Astrocyte (in vitro differentiated cells and primary cell): Measurements from ENCODE around the gene LINGO3. TPM values are rescaled to one million over a fixed set of nuclear protein-coding genes. Genes with fewer than 3 reads are reported as not detected.

Experiments
- DNase-seq: peaks from one replicate; pipeline ENCODE4 v3.0.0-alpha.2; 2010; ENCODE audit warnings: low read depth
- FAIRE-seq: peaks from 2 replicates; lab custom pipeline; 2011; peaks lifted over from hg19 to GRCh38; lab: Jason Lieb, UNC
- H2AFZ ChIP-seq: 2 replicates; pipeline ENCODE4 v1.6.0; 2012; ENCODE audit warnings: low read depth, low read length, inconsistent platforms
- H3K27ac ChIP-seq: 2 replicates; pipeline ENCODE4 v1.5.1; 2011; ENCODE audit warnings: low read depth, low read length, inconsistent platforms
- H3K27me3 ChIP-seq: 2 replicates; pipeline ENCODE4 v1.6.0; 2011; ENCODE audit warnings: low read length, inconsistent platforms; ENCODE audit not compliant: insufficient read depth
- H3K36me3 ChIP-seq: 2 replicates; pipeline ENCODE4 v1.5.1; 2011; ENCODE audit warnings: low read length, inconsistent platforms; ENCODE audit not compliant: insufficient read depth
- H3K4me1 ChIP-seq: 2 replicates; pipeline ENCODE4 v1.5.1; 2011; ENCODE audit warnings: low read length, inconsistent platforms; ENCODE audit not compliant: insufficient read depth
- H3K4me2 ChIP-seq: 2 replicates; pipeline ENCODE4 v1.6.0; 2012; ENCODE audit warnings: low read length, inconsistent platforms
- H3K4me3 ChIP-seq: 2 replicates; pipeline ENCODE4 v1.5.1; 2011; ENCODE audit warnings: low read depth, mild to moderate bottlenecking, low read length, inconsistent platforms; ENCODE audit not compliant: insufficient read depth
- H3K79me2 ChIP-seq: 2 replicates; pipeline ENCODE4 v1.6.0; 2012; ENCODE audit warnings: mild to moderate bottlenecking, low read length, inconsistent platforms; ENCODE audit not compliant: insufficient read depth
- H3K9ac ChIP-seq: 2 replicates; pipeline ENCODE4 v1.6.0; 2012; ENCODE audit warnings: mild to moderate bottlenecking, low read length, inconsistent platforms
- H3K9me3 ChIP-seq: 2 replicates; pipeline ENCODE4 v1.5.1; 2012; ENCODE audit warnings: low read depth, mild to moderate bottlenecking, low read length, inconsistent platforms; ENCODE audit not compliant: insufficient read depth
- H4K20me1 ChIP-seq: 2 replicates; pipeline ENCODE4 v1.6.0; 2012; ENCODE audit warnings: low read length, inconsistent platforms; ENCODE audit not compliant: insufficient read depth
- H3K27ac Mint-ChIP-seq: one replicate; pipeline ENCODE4 v1.8.0; 2021; ENCODE audit warnings: mild to moderate bottlenecking, mixed read lengths; ENCODE audit not compliant: unreplicated experiment
- H3K27me3 Mint-ChIP-seq: one replicate; pipeline ENCODE4 v1.8.0; 2021; ENCODE audit warnings: low read depth, mixed read lengths; ENCODE audit not compliant: unreplicated experiment
- H3K36me3 Mint-ChIP-seq: one replicate; pipeline ENCODE4 v1.8.0; 2021; ENCODE audit warnings: low read depth, mixed read lengths; ENCODE audit not compliant: unreplicated experiment
- H3K4me1 Mint-ChIP-seq: one replicate; pipeline ENCODE4 v1.8.0; 2021; ENCODE audit warnings: low read depth, mixed read lengths; ENCODE audit not compliant: unreplicated experiment
- H3K4me3 Mint-ChIP-seq: one replicate; pipeline ENCODE4 v1.8.0; 2021; ENCODE audit warnings: mild to moderate bottlenecking, moderate library complexity, mixed read lengths; ENCODE audit not compliant: unreplicated experiment
- H3K9me3 Mint-ChIP-seq: one replicate; pipeline ENCODE4 v1.8.0; 2021; ENCODE audit warnings: mild to moderate bottlenecking, mixed read lengths; ENCODE audit not compliant: unreplicated experiment
- CTCF ChIP-seq: IDR thresholded peaks from 2 replicates; pipeline ENCODE4 v1.5.1; 2011; ENCODE audit warnings: low read depth, mild to moderate bottlenecking, inconsistent platforms, low read length, moderate library complexity; ENCODE audit not compliant: insufficient read depth
- EZH2 ChIP-seq: IDR thresholded peaks from 2 replicates; pipeline ENCODE4 v1.6.1; 2012; ENCODE audit warnings: mild to moderate bottlenecking, low read length, inconsistent platforms; ENCODE audit not compliant: insufficient read depth
- total RNA-seq: library from RNA; stranded (reverse); gene quantifications from 2 replicates; pipeline ENCODE4 v1.2.1, GENCODE V29; 2021

Gene LINGO3
- total RNA-seq, 1 donor from 2014 or later = not detected

GRCh38 chr19:2274931-2275535 lies 32.9 kb downstream of the LINGO3 start:
- peaks cover 3% of the 10 kb centered on the region for H3K36me3 ChIP-seq
- no peaks in the 10 kb centered on the region for H3K9me3 ChIP-seq
- DNase-seq (peak; percentile 37), FAIRE-seq (no peak)
- H3K4me1 ChIP-seq = peaks cover 25% of the 10 kb centered on the region
- Mint-ChIP-seq H3K27me3 (no peaks in the 10 kb centered on the region), H3K4me3 (peak overlapping the region; percentile 75), H3K9me3 (no peaks in the 10 kb centered on the region), H3K27ac (peak overlapping the region; percentile 77), H3K36me3 (peaks cover 15% of the 10 kb centered on the region), H3K4me1 (peaks cover 14% of the 10 kb centered on the region)
- H3K4me3 ChIP-seq = no peak overlapping the region
- no peak overlapping the region for H3K4me2 ChIP-seq
- H4K20me1 ChIP-seq = peaks cover 64% of the 10 kb centered on the region
- H3K27ac ChIP-seq = no peak overlapping the region
- peak overlapping the region; percentile 10 for H3K9ac ChIP-seq
- H3K27me3 ChIP-seq = no peaks in the 10 kb centered on the region
- no peak overlapping the region for H2AFZ ChIP-seq
- TF ChIP-seq EZH2 (no peak), CTCF (peak; percentile 52)
- peaks cover 55% of the 10 kb centered on the region for H3K79me2 ChIP-seq

- H3K27ac Mint-ChIP-seq = peak overlapping the region; percentile 87
- FAIRE-seq (no peak), DNase-seq (no peak)
- peaks cover 16% of the 10 kb centered on the region for H3K36me3 Mint-ChIP-seq
- peaks cover 3% of the 10 kb centered on the region for H3K36me3 ChIP-seq
- no peak overlapping the region for H3K27ac ChIP-seq
- H2AFZ ChIP-seq = no peak overlapping the region
- H3K4me1 Mint-ChIP-seq = peaks cover 14% of the 10 kb centered on the region
- no peaks in the 10 kb centered on the region for H3K9me3 ChIP-seq
- no peak for TF ChIP-seq CTCF
- TF ChIP-seq EZH2 = no peak
- peak overlapping the region; percentile 48 for H3K9ac ChIP-seq
- H3K4me1 ChIP-seq = peaks cover 25% of the 10 kb centered on the region
- H3K4me3 Mint-ChIP-seq = peak overlapping the region; percentile 75
- peak overlapping the region; percentile 16 for H3K4me3 ChIP-seq
- H4K20me1 ChIP-seq = peaks cover 71% of the 10 kb centered on the region
- H3K4me2 ChIP-seq = peak overlapping the region; percentile 96
- H3K79me2 ChIP-seq = peaks cover 63% of the 10 kb centered on the region
- no peaks in the 10 kb centered on the region for H3K27me3 Mint-ChIP-seq
- no peaks in the 10 kb centered on the region for H3K9me3 Mint-ChIP-seq
- no peaks in the 10 kb centered on the region for H3K27me3 ChIP-seq
Measured at GRCh38 chr19:2274185-2274711, 33.7 kb downstream of the LINGO3 start.
